ENCODE results near the gene ZIC5.
A peak's percentile ranks its signal among the peaks of the same experiment; 100 is the strongest.

Gene ZIC5

GRCh38 chr13:99980201-99980823 is 8.7 kb upstream of the ZIC5 start:
- Histone ChIP-seq H3K9ac (ENCODE audit: low read length in 2 of 2) (no peak overlapping the region), H3K27ac (ENCODE audit: low read length) (no peak overlapping the region), H3K4me1 (ENCODE audit: control insufficient read depth, insufficient read depth, low read length) (peaks cover 28% of the 10 kb centered on the region), H3K36me3 (ENCODE audit: control insufficient read depth in 2 of 2, insufficient read depth in 2 of 2, low read length in 2 of 2) (no peaks in the 10 kb centered on the region), H3K4me3 (ENCODE audit: low read length in 2 of 2) (peak overlapping the region in 1 of 2 donors; percentile 49), H3K9me3 (ENCODE audit: control insufficient read depth in 2 of 2, low read length in 2 of 2) (peaks cover 0 to 7% of the 10 kb centered on the region in 2 donors), H3K27me3 (ENCODE audit: control insufficient read depth in 1 of 2, insufficient read depth in 2 of 2, low read length in 2 of 2) (peaks cover 70 to 92% of the 10 kb centered on the region in 2 donors)

- no peaks in the 10 kb centered on the region for H3K36me3 ChIP-seq (ENCODE audit: control insufficient read depth in 2 of 2, insufficient read depth in 2 of 2, low read length in 2 of 2)
- peaks cover 28% of the 10 kb centered on the region for H3K4me1 ChIP-seq (ENCODE audit: control insufficient read depth, insufficient read depth, low read length)
- no peak overlapping the region for H3K27ac ChIP-seq (ENCODE audit: low read length)
- peaks cover 72 to 92% of the 10 kb centered on the region in 2 donors for H3K27me3 ChIP-seq (ENCODE audit: control insufficient read depth in 1 of 2, insufficient read depth in 2 of 2, low read length in 2 of 2)
- H3K4me3 ChIP-seq (ENCODE audit: low read length in 2 of 2): peak overlapping the region in 1 of 2 donors; percentile 49
- peaks cover 0 to 7% of the 10 kb centered on the region in 2 donors for H3K9me3 ChIP-seq (ENCODE audit: control insufficient read depth in 2 of 2, low read length in 2 of 2)
- H3K9ac ChIP-seq (ENCODE audit: low read length in 2 of 2): no peak overlapping the region
Observed at GRCh38 chr13:99979453-99980200, 8.1 kb upstream of the ZIC5 start.

- no peaks in the 10 kb centered on the region for H3K36me3 ChIP-seq (ENCODE audit: control insufficient read depth in 2 of 2, insufficient read depth in 2 of 2, low read length in 2 of 2)
- peaks cover 28% of the 10 kb centered on the region for H3K4me1 ChIP-seq (ENCODE audit: control insufficient read depth, insufficient read depth, low read length)
- no peak overlapping the region for H3K9ac ChIP-seq (ENCODE audit: low read length in 2 of 2)
- peaks cover 0 to 1% of the 10 kb centered on the region in 2 donors for H3K9me3 ChIP-seq (ENCODE audit: control insufficient read depth in 2 of 2, low read length in 2 of 2)
- H3K4me3 ChIP-seq (ENCODE audit: low read length in 2 of 2): no peak overlapping the region
- peaks cover 72 to 92% of the 10 kb centered on the region in 2 donors for H3K27me3 ChIP-seq (ENCODE audit: control insufficient read depth in 1 of 2, insufficient read depth in 2 of 2, low read length in 2 of 2)
- H3K27ac ChIP-seq (ENCODE audit: low read length): no peak overlapping the region
Observed at GRCh38 chr13:99978799-99979452, 7.4 kb upstream of the ZIC5 start.

GRCh38 chr13:99977912-99978798 is 6.6 kb upstream of the ZIC5 start:
- Histone ChIP-seq H3K27ac (ENCODE audit: low read length) (no peak overlapping the region), H3K9ac (ENCODE audit: low read length in 2 of 2) (no peak overlapping the region), H3K4me3 (ENCODE audit: low read length in 2 of 2) (no peak overlapping the region), H3K27me3 (ENCODE audit: control insufficient read depth in 1 of 2, insufficient read depth in 2 of 2, low read length in 2 of 2) (peaks cover 67 to 92% of the 10 kb centered on the region in 2 donors), H3K4me1 (ENCODE audit: control insufficient read depth, insufficient read depth, low read length) (peaks cover 28% of the 10 kb centered on the region), H3K9me3 (ENCODE audit: control insufficient read depth in 2 of 2, low read length in 2 of 2) (no peaks in the 10 kb centered on the region), H3K36me3 (ENCODE audit: control insufficient read depth in 2 of 2, insufficient read depth in 2 of 2, low read length in 2 of 2) (no peaks in the 10 kb centered on the region)

GRCh38 chr13:99977334-99977911 is 5.9 kb upstream of the ZIC5 start:
- H3K36me3 ChIP-seq (ENCODE audit: control insufficient read depth in 2 of 2, insufficient read depth in 2 of 2, low read length in 2 of 2): no peaks in the 10 kb centered on the region
- peaks cover 26% of the 10 kb centered on the region for H3K4me1 ChIP-seq (ENCODE audit: control insufficient read depth, insufficient read depth, low read length)
- no peak overlapping the region for H3K4me3 ChIP-seq (ENCODE audit: low read length in 2 of 2)
- H3K9ac ChIP-seq (ENCODE audit: low read length in 2 of 2): no peak overlapping the region
- H3K9me3 ChIP-seq (ENCODE audit: control insufficient read depth in 2 of 2, low read length in 2 of 2): no peaks in the 10 kb centered on the region
- H3K27ac ChIP-seq (ENCODE audit: low read length): no peak overlapping the region
- H3K27me3 ChIP-seq (ENCODE audit: control insufficient read depth in 1 of 2, insufficient read depth in 2 of 2, low read length in 2 of 2): peaks cover 64 to 92% of the 10 kb centered on the region in 2 donors

- H3K36me3 ChIP-seq (ENCODE audit: control insufficient read depth in 2 of 2, insufficient read depth in 2 of 2, low read length in 2 of 2): no peaks in the 10 kb centered on the region
- H3K9ac ChIP-seq (ENCODE audit: low read length in 2 of 2): no peak overlapping the region
- H3K27me3 ChIP-seq (ENCODE audit: control insufficient read depth in 1 of 2, insufficient read depth in 2 of 2, low read length in 2 of 2): peaks cover 72 to 95% of the 10 kb centered on the region in 2 donors
- H3K9me3 ChIP-seq (ENCODE audit: control insufficient read depth in 2 of 2, low read length in 2 of 2): no peaks in the 10 kb centered on the region
- H3K27ac ChIP-seq (ENCODE audit: low read length): no peak overlapping the region
- H3K4me1 ChIP-seq (ENCODE audit: control insufficient read depth, insufficient read depth, low read length): peaks cover 23% of the 10 kb centered on the region
- H3K4me3 ChIP-seq (ENCODE audit: low read length in 2 of 2): no peak overlapping the region
Observed at GRCh38 chr13:99976575-99976974, 5.0 kb upstream of the ZIC5 start.

GRCh38 chr13:99975626-99976025 is 4.1 kb upstream of the ZIC5 start:
- no peak overlapping the region for H3K9ac ChIP-seq (ENCODE audit: low read length in 2 of 2)
- H3K4me1 ChIP-seq (ENCODE audit: control insufficient read depth, insufficient read depth, low read length): peaks cover 22% of the 10 kb centered on the region
- H3K27me3 ChIP-seq (ENCODE audit: control insufficient read depth in 1 of 2, insufficient read depth in 2 of 2, low read length in 2 of 2): peaks cover 75 to 94% of the 10 kb centered on the region in 2 donors
- no peaks in the 10 kb centered on the region for H3K9me3 ChIP-seq (ENCODE audit: control insufficient read depth in 2 of 2, low read length in 2 of 2)
- no peaks in the 10 kb centered on the region for H3K36me3 ChIP-seq (ENCODE audit: control insufficient read depth in 2 of 2, insufficient read depth in 2 of 2, low read length in 2 of 2)
- H3K27ac ChIP-seq (ENCODE audit: low read length): no peak overlapping the region
- H3K4me3 ChIP-seq (ENCODE audit: low read length in 2 of 2): no peak overlapping the region

- no peaks in the 10 kb centered on the region for H3K36me3 ChIP-seq (ENCODE audit: control insufficient read depth in 2 of 2, insufficient read depth in 2 of 2, low read length in 2 of 2)
- no peak overlapping the region for H3K4me3 ChIP-seq (ENCODE audit: low read length in 2 of 2)
- no peak overlapping the region for H3K9ac ChIP-seq (ENCODE audit: low read length in 2 of 2)
- H3K27ac ChIP-seq (ENCODE audit: low read length): no peak overlapping the region
- no peaks in the 10 kb centered on the region for H3K9me3 ChIP-seq (ENCODE audit: control insufficient read depth in 2 of 2, low read length in 2 of 2)
- peaks cover 21% of the 10 kb centered on the region for H3K4me1 ChIP-seq (ENCODE audit: control insufficient read depth, insufficient read depth, low read length)
- H3K27me3 ChIP-seq (ENCODE audit: control insufficient read depth in 1 of 2, insufficient read depth in 2 of 2, low read length in 2 of 2): peaks cover 76 to 91% of the 10 kb centered on the region in 2 donors
Observed at GRCh38 chr13:99974939-99975561, 3.5 kb upstream of the ZIC5 start.

- Histone ChIP-seq H3K9me3 (ENCODE audit: control insufficient read depth in 2 of 2, low read length in 2 of 2) (no peaks in the 10 kb centered on the region), H3K36me3 (ENCODE audit: control insufficient read depth in 2 of 2, insufficient read depth in 2 of 2, low read length in 2 of 2) (no peaks in the 10 kb centered on the region), H3K27ac (ENCODE audit: low read length) (no peak overlapping the region), H3K27me3 (ENCODE audit: control insufficient read depth in 1 of 2, insufficient read depth in 2 of 2, low read length in 2 of 2) (peaks cover 74 to 91% of the 10 kb centered on the region in 2 donors), H3K4me1 (ENCODE audit: control insufficient read depth, insufficient read depth, low read length) (peaks cover 17% of the 10 kb centered on the region), H3K9ac (ENCODE audit: low read length in 2 of 2) (no peak overlapping the region), H3K4me3 (ENCODE audit: low read length in 2 of 2) (no peak overlapping the region)
Observed at GRCh38 chr13:99974296-99974938, 2.9 kb upstream of the ZIC5 start.
